Breast epithelium (tissue), 4 donors: Measurements from ENCODE around the gene ACADL. TPM values are rescaled to one million over a fixed set of nuclear protein-coding genes. Genes with fewer than 3 reads are reported as not detected.

Source experiments
- DNase-seq, 2 donors: peaks; one replicate each; pipeline ENCODE4 v3.0.0-alpha.2; 2019; ENCODE audit warnings: low spot score in 2 of 2
- H3K27ac ChIP-seq, 2 donors: fragments of 200-600 bp; sonication (generic) in 1 of 2; one replicate each; pipeline ENCODE4 v1.5.1; 2016 to 2019; ENCODE audit warnings: mild to moderate bottlenecking in 1 of 2
- H3K27me3 ChIP-seq, 2 donors: fragments of 200-600 bp; sonication (generic) in 1 of 2; one replicate each; pipeline versions ENCODE4 v1.5.1 to v1.6.0; 2017 to 2019; ENCODE audit warnings: control low read depth in 1 of 2, mild to moderate bottlenecking in 1 of 2
- H3K36me3 ChIP-seq: fragments of 200-600 bp; one replicate; pipeline ENCODE4 v1.5.1; 2019
- H3K4me1 ChIP-seq, 2 donors: fragments of 200-600 bp; sonication (generic); one replicate each; pipeline ENCODE4 v1.5.1; 2016 to 2019; ENCODE audit warnings: control low read depth in 1 of 2
- H3K4me3 ChIP-seq, 3 donors: fragments of 200-600 bp; sonication (generic); 1 replicate in 2 of 3; 2 replicates in 1 of 3; pipeline ENCODE4 v1.5.1; 2016 to 2019; ENCODE audit warnings: mild to moderate bottlenecking in 3 of 3, moderate library complexity in 2 of 3
- H3K9me3 ChIP-seq, 2 donors: fragments of 200-600 bp; sonication (generic) in 1 of 2; one replicate each; pipeline ENCODE4 v1.5.1; 2016 to 2019; ENCODE audit warnings: control low read depth in 1 of 2
- CTCF ChIP-seq, 3 donors: fragments of 450-650 bp; IDR thresholded peaks; one replicate each; pipeline ENCODE4 v1.5.1; 2016 to 2017; ENCODE audit warnings: antibody characterized with exemption in 3 of 3, mild to moderate bottlenecking in 3 of 3, moderate library complexity in 3 of 3
- POLR2A ChIP-seq: fragments of 450-650 bp; IDR thresholded peaks from one replicate; pipeline ENCODE4 v1.6.1; 2016; ENCODE audit warnings: antibody characterized with exemption, mild to moderate bottlenecking, moderate library complexity
- POLR2AphosphoS5 ChIP-seq, 3 donors: sonication (generic); formaldehyde crosslinking; IDR thresholded peaks; one replicate each; pipeline ENCODE4 v1.6.1; 2017; ENCODE audit warnings: antibody characterized with exemption in 3 of 3
- intact Hi-C: fragments of 100-400 bp; cut with DNase I; formaldehyde crosslinking; loops from one replicate; pipeline ENCODE4 v1.15.1; 2023; ENCODE audit warnings: low total_unique reads
- total RNA-seq, 3 donors: library from RNA; depleted of rRNA; stranded (reverse); fragments of >200 nt; gene quantifications; one replicate each; pipeline ENCODE4 v1.1.0, GENCODE V29; 2016

ACADL gene
- total RNA-seq, 3 donors from 2014 or later: 2.0 to 27.5 (median 2.5) TPM

GRCh38 chr2:210264282-210264681 is 39.0 kb upstream of the ACADL start:
- Histone ChIP-seq H3K9me3 (no peaks in the 10 kb centered on the region), H3K27me3 (no peaks in the 10 kb centered on the region), H3K4me1 (no peaks in the 10 kb centered on the region), H3K36me3 (no peaks in the 10 kb centered on the region), H3K27ac (no peak overlapping the region), H3K4me3 (no peak overlapping the region)
- TF ChIP-seq CTCF (IDR thresholded peaks at IDR 0.05): no peak
- no peak for TF ChIP-seq POLR2AphosphoS5 (IDR thresholded peaks at IDR 0.05)
- TF ChIP-seq POLR2A: no peak
- no peak for DNase-seq
- intact Hi-C loops: no loop called here

- no peaks in the 10 kb centered on the region for H3K36me3 ChIP-seq
- TF ChIP-seq POLR2AphosphoS5 (IDR thresholded peaks at IDR 0.05) (no peak), POLR2A (no peak)
- no peak overlapping the region for H3K27ac ChIP-seq
- H3K27me3 ChIP-seq: no peaks in the 10 kb centered on the region
- no peak for DNase-seq
- no peaks in the 10 kb centered on the region for H3K9me3 ChIP-seq
- H3K4me3 ChIP-seq: no peak overlapping the region
- no peaks in the 10 kb centered on the region for H3K4me1 ChIP-seq
- intact Hi-C loops: no loop called here
Measured at GRCh38 chr2:210263841-210264240, 38.6 kb upstream of the ACADL start.

DNA sequence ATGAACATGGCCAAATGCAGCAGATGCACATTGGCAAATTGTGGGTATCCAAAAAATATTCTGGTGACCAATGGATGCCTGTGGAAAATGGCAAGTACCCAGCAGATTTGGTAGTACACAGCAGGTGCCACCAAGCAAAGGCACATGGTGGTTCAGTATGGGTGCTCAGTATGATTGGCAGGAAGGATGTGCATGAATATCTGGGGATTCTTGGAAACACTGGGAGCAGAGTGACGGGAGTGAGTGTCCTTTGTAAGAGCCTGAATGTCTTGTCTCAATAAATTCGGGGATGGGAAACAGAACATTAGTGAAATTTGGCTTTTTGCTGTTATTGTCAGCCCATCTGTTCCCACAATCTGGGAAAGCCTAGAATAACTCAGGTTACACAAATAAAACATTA is 36.8 kb upstream of the ACADL start:
- no peaks in the 10 kb centered on the region for H3K9me3 ChIP-seq
- no peak for DNase-seq
- no peaks in the 10 kb centered on the region for H3K4me1 ChIP-seq
- no peaks in the 10 kb centered on the region for H3K36me3 ChIP-seq
- TF ChIP-seq CTCF (IDR thresholded peaks at IDR 0.05) (no peak), POLR2AphosphoS5 (IDR thresholded peaks at IDR 0.05) (no peak), POLR2A (no peak)
- H3K27me3 ChIP-seq: no peaks in the 10 kb centered on the region
- intact Hi-C loops: no loop called here
- H3K27ac ChIP-seq: no peak overlapping the region
- no peak overlapping the region for H3K4me3 ChIP-seq

GRCh38 chr2:210259687-210260086 is 34.4 kb upstream of the ACADL start:
- intact Hi-C loops: no loop called here
- Histone ChIP-seq H3K9me3 (no peaks in the 10 kb centered on the region), H3K4me1 (no peaks in the 10 kb centered on the region), H3K27me3 (no peaks in the 10 kb centered on the region), H3K4me3 (no peak overlapping the region), H3K27ac (no peak overlapping the region), H3K36me3 (no peaks in the 10 kb centered on the region)
- TF ChIP-seq CTCF (IDR thresholded peaks at IDR 0.05): no peak
- TF ChIP-seq POLR2AphosphoS5 (IDR thresholded peaks at IDR 0.05): no peak
- TF ChIP-seq POLR2A: no peak
- no peak for DNase-seq

- H3K9me3 ChIP-seq: no peaks in the 10 kb centered on the region
- no peak overlapping the region for H3K4me3 ChIP-seq
- no peak for TF ChIP-seq POLR2AphosphoS5 (IDR thresholded peaks at IDR 0.05)
- TF ChIP-seq CTCF (IDR thresholded peaks at IDR 0.05): no peak
- H3K36me3 ChIP-seq: no peaks in the 10 kb centered on the region
- H3K27ac ChIP-seq: no peak overlapping the region
- no peaks in the 10 kb centered on the region for H3K27me3 ChIP-seq
- intact Hi-C loops: loop anchor here (5.0 kb wide), 1 partner anchor 169 kb away; no protein-coding TSS in a partner anchor
- H3K4me1 ChIP-seq: no peaks in the 10 kb centered on the region
- DNase-seq: no peak
Measured at GRCh38 chr2:210252699-210253606, 27.7 kb upstream of the ACADL start.
